GM23248 (cell line): Measurements from ENCODE around the gene ZNF625. TPM values are rescaled to one million over a fixed set of nuclear protein-coding genes. Genes with fewer than 3 reads are reported as not detected.
"Not testable (repeated sequence)": the region's sequence is repeated elsewhere in the genome, so short reads cannot be mapped to it uniquely, and the experiment has no call there.

ENCODE experiments used
- DNase-seq: peaks from one replicate; pipeline ENCODE4 v3.0.0-alpha.2; 2015
- H2AFZ ChIP-seq: fragments of 200-600 bp; sonication (generic); 2 replicates; pipeline ENCODE4 v1.6.1; 2016; ENCODE audit warnings: antibody characterized with exemption
- H3F3A ChIP-seq: fragments of 200-600 bp; sonication (generic); 2 replicates; pipeline ENCODE4 v1.6.1; 2016; ENCODE audit warnings: mild to moderate bottlenecking, antibody characterized with exemption, mixed run types; ENCODE audit not compliant: insufficient read depth
- H3K27ac ChIP-seq: fragments of 200-600 bp; sonication (generic); 2 replicates; pipeline ENCODE4 v1.5.1; 2016; ENCODE audit warnings: mild to moderate bottlenecking
- H3K27me3 ChIP-seq: fragments of 200-600 bp; sonication (generic); replicated peaks from 2 replicates; pipeline ENCODE4 v1.6.1; 2016; ENCODE audit warnings: mild to moderate bottlenecking; ENCODE audit not compliant: insufficient read depth
- H3K36me3 ChIP-seq: fragments of 200-600 bp; sonication (generic); 2 replicates; pipeline ENCODE4 v1.6.1; 2016; ENCODE audit warnings: low read depth, mild to moderate bottlenecking
- H3K4me1 ChIP-seq: fragments of 200-600 bp; sonication (generic); 2 replicates; pipeline ENCODE4 v1.6.1; 2016; ENCODE audit warnings: mild to moderate bottlenecking; ENCODE audit not compliant: insufficient read depth
- H3K4me2 ChIP-seq: fragments of 200-600 bp; sonication (generic); one replicate; pipeline ENCODE4 v1.6.1; 2016; ENCODE audit warnings: mild to moderate bottlenecking; ENCODE audit not compliant: unreplicated experiment
- H3K4me3 ChIP-seq: fragments of 200-600 bp; sonication (generic); 2 replicates; pipeline ENCODE4 v1.5.1; 2016; ENCODE audit warnings: mild to moderate bottlenecking
- H3K79me2 ChIP-seq: fragments of 200-600 bp; sonication (generic); 2 replicates; pipeline ENCODE4 v1.6.1; 2016; ENCODE audit warnings: mild to moderate bottlenecking; ENCODE audit not compliant: insufficient read depth
- H3K9ac ChIP-seq: fragments of 200-600 bp; sonication (generic); 2 replicates; pipeline ENCODE4 v1.6.1; 2016; ENCODE audit warnings: mild to moderate bottlenecking
- H3K9me2 ChIP-seq: fragments of 200-600 bp; sonication (generic); 2 replicates; pipeline ENCODE4 v1.6.1; 2016; ENCODE audit warnings: mixed run types, mild to moderate bottlenecking, moderate library complexity; ENCODE audit not compliant: insufficient read depth
- H3K9me3 ChIP-seq: fragments of 200-600 bp; sonication (generic); one replicate; pipeline ENCODE4 v1.6.1; 2017; ENCODE audit warnings: low read depth
- H4K20me1 ChIP-seq: fragments of 200-600 bp; sonication (generic); 2 replicates; pipeline ENCODE4 v1.6.0; 2016; ENCODE audit not compliant: insufficient read depth
- EZH2 ChIP-seq: fragments of 200-600 bp; sonication (generic); IDR thresholded peaks from 2 replicates; pipeline ENCODE4 v1.6.1; 2018; ENCODE audit warnings: antibody characterized with exemption, mild to moderate bottlenecking; ENCODE audit not compliant: insufficient read depth, poor library complexity, severe bottlenecking
- EZH2phosphoT487 ChIP-seq: fragments of 200-600 bp; sonication (generic); IDR thresholded peaks from 2 replicates; pipeline ENCODE4 v1.6.1; 2018; ENCODE audit warnings: antibody characterized with exemption, moderate library complexity, mild to moderate bottlenecking, low read depth; ENCODE audit not compliant: insufficient read depth
- WGBS, 2 experiments: methylation state at CpG; one replicate each; pipeline ENCODE4 v1.1.6; 2015 to 2017; ENCODE audit warnings: low lambda C conversion rate in 2 of 2, low coverage in 1 of 2; ENCODE audit errors: missing lambda C conversion rate in 2 of 2; 5-methylcytosine and 5-hydroxymethylcytosine counted together
- in situ Hi-C: fragments of 300-500 bp; cut with MboI; formaldehyde crosslinking; loops from 2 replicates; pipeline ENCODE4 v1.15.0; 2020
- polyA plus RNA-seq: library from polyadenylated mRNA; unstranded; fragments of >200 nt; fragmentation: Nextera tagmentation; extraction: Ambion mirVana; gene quantifications from 2 replicates; pipeline ENCODE4 v1.2.1, GENCODE V29; 2016
- total RNA-seq: library from RNA; depleted of rRNA; stranded (reverse); fragments of >200 nt; shearing (Covaris generic); gene quantifications from 2 replicates; pipeline ENCODE4 v1.2.3, GENCODE V29; 2014

The ZNF625 gene
- total and polyA plus RNA-seq, 2 experiments from 2014 or later = 1.5 to 7.2 TPM

GRCh38 chr19:12112701-12113100, 43.8 kb downstream of the ZNF625 start:
- no peak overlapping the region for H3K9ac ChIP-seq
- H4K20me1 ChIP-seq = no peaks in the 10 kb centered on the region
- H3K9me2 ChIP-seq = no peaks in the 10 kb centered on the region
- no peak overlapping the region for H2AFZ ChIP-seq
- H3K36me3 ChIP-seq = peaks cover 27% of the 10 kb centered on the region
- H3F3A ChIP-seq = no peaks in the 10 kb centered on the region
- H3K27me3 ChIP-seq = no peaks in the 10 kb centered on the region
- H3K4me3 ChIP-seq = no peak overlapping the region
- TF ChIP-seq EZH2phosphoT487 (no peak), EZH2 (no peak)
- H3K79me2 ChIP-seq = no peaks in the 10 kb centered on the region; the same call in 1 of the 2 replicates
- H3K27ac ChIP-seq = no peak overlapping the region
- in situ Hi-C loops = no loop called here
- DNase-seq = no peak
- no peaks in the 10 kb centered on the region for H3K9me3 ChIP-seq
- 96% methylated on average over 8 of the region's 8 CpGs for WGBS, 2 experiments
- H3K4me2 ChIP-seq = no peak overlapping the region
- H3K4me1 ChIP-seq = no peaks in the 10 kb centered on the region

DNA sequence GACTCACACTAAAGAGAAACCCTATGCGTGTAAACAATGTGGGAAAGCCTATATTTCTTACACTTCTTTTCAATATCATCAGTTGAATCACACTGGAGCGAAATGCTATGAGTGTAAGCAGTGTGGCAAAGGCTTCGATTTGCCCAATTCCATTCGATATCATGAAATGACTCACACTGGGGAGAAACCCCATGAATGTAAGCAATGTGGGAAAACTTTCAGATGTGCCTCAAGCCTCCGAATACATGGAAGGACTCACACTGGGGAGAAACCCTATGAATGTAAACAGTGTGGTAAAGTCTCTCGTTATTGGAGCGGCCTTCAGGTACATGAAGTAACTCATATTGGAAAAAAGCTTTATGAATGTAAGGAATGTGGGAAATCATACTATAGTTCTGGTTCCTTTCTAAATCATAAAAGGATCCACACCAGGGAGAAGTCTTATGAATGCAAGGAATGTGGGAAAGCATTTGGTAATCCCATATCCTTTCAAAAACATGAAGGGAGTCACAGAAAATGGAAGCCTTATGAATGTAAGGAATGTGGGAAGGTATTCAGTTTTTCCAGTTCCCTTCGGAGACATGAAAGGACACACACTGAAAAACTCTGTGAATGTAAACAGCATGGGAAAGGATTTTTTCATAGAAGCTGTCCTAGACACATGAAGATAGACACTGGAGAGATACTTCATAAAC, 44.4 kb downstream of the ZNF625 start:
- in situ Hi-C loops = no loop called here

DNA sequence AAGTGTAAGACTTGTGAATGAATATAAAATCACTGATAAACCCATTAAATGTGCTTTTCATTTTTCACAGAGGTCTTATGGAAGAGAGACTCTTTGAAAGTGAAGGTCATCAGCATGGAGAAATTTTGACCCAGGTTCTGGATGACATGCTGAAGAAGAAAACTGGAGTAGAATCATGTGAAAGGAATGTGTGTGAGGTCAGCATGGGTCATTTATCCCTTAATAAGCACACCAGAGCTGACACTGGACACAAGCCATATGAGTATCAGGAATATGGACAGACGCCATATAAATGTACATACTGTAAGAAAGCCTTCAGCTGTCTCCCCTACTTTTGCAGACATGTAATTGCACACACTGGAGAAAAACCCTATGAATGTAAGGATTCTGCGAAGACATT, 45.4 kb downstream of the ZNF625 start:
- Histone ChIP-seq H3K79me2 (peaks cover 14% of the 10 kb centered on the region; the same call in 1 of the 2 replicates), H3K4me1 (no peaks in the 10 kb centered on the region), H2AFZ (no peak overlapping the region), H3K36me3 (peaks cover 27% of the 10 kb centered on the region), H3K9me3 (no peaks in the 10 kb centered on the region), H3K4me3 (no peak overlapping the region), H4K20me1 (no peaks in the 10 kb centered on the region), H3K27ac (no peak overlapping the region), H3K4me2 (no peak overlapping the region), H3K9me2 (no peaks in the 10 kb centered on the region), H3K9ac (no peak overlapping the region), H3K27me3 (no peaks in the 10 kb centered on the region), H3F3A (no peaks in the 10 kb centered on the region)
- no peak for TF ChIP-seq EZH2phosphoT487
- TF ChIP-seq EZH2 = no peak
- in situ Hi-C loops = no loop called here
- WGBS, 2 experiments = 50% methylated on average over 2 of the region's 2 CpGs
- DNase-seq = no peak

More for the DNA sequence above, 44.4 kb downstream of the ZNF625 start:
- no peaks in the 10 kb centered on the region for H3F3A ChIP-seq
- no peak overlapping the region for H3K27ac ChIP-seq
- no peak overlapping the region for H2AFZ ChIP-seq
- no peaks in the 10 kb centered on the region for H4K20me1 ChIP-seq
- no peak overlapping the region for H3K4me2 ChIP-seq
- WGBS, 2 experiments = 97 to 98% methylated on average over 8 of the region's 8 CpGs
- peaks cover 4% of the 10 kb centered on the region; the same call in 1 of the 2 replicates for H3K79me2 ChIP-seq
- H3K4me1 ChIP-seq = no peaks in the 10 kb centered on the region
- no peak overlapping the region for H3K4me3 ChIP-seq
- H3K9ac ChIP-seq = no peak overlapping the region
- no peaks in the 10 kb centered on the region for H3K27me3 ChIP-seq
- H3K9me2 ChIP-seq = no peaks in the 10 kb centered on the region
- H3K36me3 ChIP-seq = peaks cover 27% of the 10 kb centered on the region
- H3K9me3 ChIP-seq = no peaks in the 10 kb centered on the region
- DNase-seq = no peak
- no peak for TF ChIP-seq EZH2phosphoT487
- no peak for TF ChIP-seq EZH2

DNA sequence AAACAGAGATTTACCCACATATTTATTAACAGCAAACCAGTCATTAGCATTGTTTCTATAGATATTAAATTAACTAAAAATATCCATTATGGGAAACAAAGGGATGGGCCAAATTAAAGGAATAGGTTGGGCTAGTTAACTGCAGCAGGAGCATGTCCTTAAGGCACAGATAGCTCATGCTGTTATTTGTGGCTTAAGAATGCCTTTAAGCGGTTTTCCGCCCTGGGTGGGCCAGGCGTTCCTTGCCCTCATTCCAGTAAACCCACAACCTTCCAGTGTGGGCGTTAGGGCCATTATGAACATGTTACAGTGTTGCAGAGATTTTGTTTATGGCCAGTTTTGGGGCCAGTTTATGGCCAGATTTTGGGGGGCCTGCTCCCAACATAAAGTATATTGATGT, 52.6 kb downstream of the ZNF625 start:
- DNase-seq, H3K4me2 ChIP-seq, H3K9me3 ChIP-seq, H3K27me3 ChIP-seq, H3K9ac ChIP-seq, H2AFZ ChIP-seq, H4K20me1 ChIP-seq, H3K27ac ChIP-seq, H3K9me2 ChIP-seq, H3K4me3 ChIP-seq, H3K4me1 ChIP-seq, H3F3A ChIP-seq, in situ Hi-C loops, H3K36me3 ChIP-seq: not testable (repeated sequence)
- 99% methylated on average over 4 of the region's 4 CpGs for whole genome bisulfite sequencing, 2 experiments
- peaks cover 33% of the 10 kb centered on the region for H3K79me2 ChIP-seq

GRCh38 chr19:12098040-12098439, 58.5 kb downstream of the ZNF625 start:
- no peak overlapping the region for H3K4me2 ChIP-seq
- 93 to 94% methylated on average over 9 of the region's 9 CpGs for WGBS, 2 experiments
- no peak overlapping the region for H2AFZ ChIP-seq
- no peaks in the 10 kb centered on the region for H4K20me1 ChIP-seq
- no peaks in the 10 kb centered on the region for H3K9me2 ChIP-seq
- no peaks in the 10 kb centered on the region for H3K36me3 ChIP-seq
- H3K9ac ChIP-seq = no peak overlapping the region
- H3K4me3 ChIP-seq = no peak overlapping the region
- H3F3A ChIP-seq = 0 out of 2 replicates have a peak, but pooled peaks cover 9% of the 10 kb centered on the region
- peaks cover 59% of the 10 kb centered on the region for H3K79me2 ChIP-seq
- H3K27ac ChIP-seq = no peak overlapping the region
- H3K4me1 ChIP-seq = peaks cover 5% of the 10 kb centered on the region; the same call in 1 of the 2 replicates
- in situ Hi-C loops = no loop called here
- TF ChIP-seq EZH2 = no peak
- no peak for TF ChIP-seq EZH2phosphoT487
- H3K27me3 ChIP-seq = no peaks in the 10 kb centered on the region
- no peak for DNase-seq
- H3K9me3 ChIP-seq = no peaks in the 10 kb centered on the region
